Cardiac ventricle fibroblast (primary cell): ENCODE results near the gene RUFY4. TPM values are rescaled to one million over a fixed set of nuclear protein-coding genes. Genes with fewer than 3 reads are reported as not detected.

Source experiments
- total RNA-seq: library from RNA; depleted of rRNA; stranded (reverse); fragments of >200 nt; gene quantifications from 2 replicates; pipeline ENCODE4 v1.2.3, GENCODE V29; 2015

Gene RUFY4, protein sequence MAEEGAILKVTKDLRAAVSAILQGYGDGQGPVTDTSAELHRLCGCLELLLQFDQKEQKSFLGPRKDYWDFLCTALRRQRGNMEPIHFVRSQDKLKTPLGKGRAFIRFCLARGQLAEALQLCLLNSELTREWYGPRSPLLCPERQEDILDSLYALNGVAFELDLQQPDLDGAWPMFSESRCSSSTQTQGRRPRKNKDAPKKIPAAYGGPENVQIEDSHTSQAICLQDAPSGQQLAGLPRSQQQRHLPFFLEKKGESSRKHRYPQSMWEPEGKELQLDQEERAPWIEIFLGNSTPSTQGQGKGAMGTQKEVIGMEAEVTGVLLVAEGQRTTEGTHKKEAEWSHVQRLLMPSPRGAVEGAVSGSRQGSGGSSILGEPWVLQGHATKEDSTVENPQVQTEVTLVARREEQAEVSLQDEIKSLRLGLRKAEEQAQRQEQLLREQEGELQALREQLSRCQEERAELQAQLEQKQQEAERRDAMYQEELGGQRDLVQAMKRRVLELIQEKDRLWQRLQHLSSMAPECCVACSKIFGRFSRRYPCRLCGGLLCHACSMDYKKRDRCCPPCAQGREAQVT
- total RNA-seq: not detected in 2 replicates

DNA sequence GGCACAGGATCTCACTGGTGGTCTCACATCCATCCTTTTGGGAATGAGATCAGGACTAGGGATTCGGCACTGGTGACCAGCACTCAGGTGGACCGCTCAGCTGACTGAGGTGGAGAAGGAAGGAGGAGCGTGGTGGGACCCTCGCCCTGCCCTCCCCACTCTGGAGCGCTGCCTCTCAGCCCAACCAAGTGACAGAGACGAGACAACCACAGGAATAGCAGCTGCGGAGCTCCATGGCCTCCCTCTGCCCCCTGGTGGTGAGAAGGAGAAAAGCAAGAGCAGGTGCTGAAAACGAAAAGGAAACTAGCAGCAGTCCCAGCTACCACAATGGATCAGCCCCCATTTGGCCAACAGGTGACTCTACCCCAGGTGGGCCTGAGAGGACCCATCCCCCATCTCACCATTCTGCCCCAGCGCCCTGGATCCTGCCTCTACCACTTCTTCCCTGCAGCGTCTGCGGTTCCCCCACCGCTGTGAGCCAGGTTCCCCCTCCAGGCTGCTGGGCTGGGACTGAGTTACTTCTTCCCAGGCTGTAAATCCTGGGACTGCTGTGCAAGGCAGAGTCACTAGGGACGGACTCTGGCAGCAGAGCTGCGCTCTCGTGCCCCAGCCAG is at the start of gene RUFY4:
RUFY4 (plus strand) TSS at position 533 of the 614 bp plus-strand sequence. CDS start 1,353 bp downstream, outside the sequence.

DNA sequence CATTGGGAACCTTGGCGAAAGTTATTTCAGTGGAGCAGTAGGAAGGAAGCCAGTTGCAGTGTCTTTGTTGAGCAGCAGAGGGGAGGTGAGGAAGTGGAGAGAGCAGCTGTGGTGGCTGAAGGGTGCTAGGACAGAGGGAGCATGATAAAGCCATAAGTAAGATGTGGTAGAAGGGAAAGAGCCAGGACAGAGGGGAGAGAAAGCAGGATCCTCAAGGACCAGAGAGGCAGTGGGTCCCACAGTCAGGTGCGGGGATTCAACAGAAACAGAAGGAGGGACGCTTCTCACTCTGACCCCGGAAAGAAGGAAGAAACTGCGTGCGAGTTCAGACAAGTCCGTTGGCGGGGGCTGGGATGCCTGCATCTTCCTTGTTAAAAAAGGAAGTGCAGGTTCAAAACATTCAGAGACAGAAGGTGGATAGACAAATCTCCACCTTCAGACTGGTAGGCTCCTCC is 56.6 kb downstream of the RUFY4 start, which contains the start of gene CXCR2:
CXCR2 (plus strand) TSS at position 403 of the 455 bp plus-strand sequence. CDS start 8,774 bp downstream, outside the sequence.

Other genes starting within 250 kb of the RUFY4 start
- gene TNS1, start 66.3 kb upstream of the RUFY4 start, total RNA-seq: 82.9 and 101 TPM in 2 replicates
- gene CXCR2, start 56.8 kb downstream of the RUFY4 start, total RNA-seq: not detected in 2 replicates
- not detected in 2 replicates for gene CXCR1, start 97.7 kb downstream of the RUFY4 start, total RNA-seq
- 177 and 192 TPM in 2 replicates for gene ARPC2, start 147.9 kb downstream of the RUFY4 start, total RNA-seq
- 0.50 and 2.1 TPM in 2 replicates for gene GPBAR1, start 191.8 kb downstream of the RUFY4 start, total RNA-seq
- 126 and 132 TPM in 2 replicates for gene AAMP, start 200.9 kb downstream of the RUFY4 start, total RNA-seq
- gene PNKD, start 201.3 kb downstream of the RUFY4 start, total RNA-seq: 37.4 and 40.8 TPM in 2 replicates
- 80.8 and 96.0 TPM in 2 replicates for gene TMBIM1, start 223.2 kb downstream of the RUFY4 start, total RNA-seq